PC-3 (cell line): Measurements from ENCODE around the gene TTLL10.

Experiments used
- EZH2 ChIP-seq: fragments of 300-600 bp; sonication (generic); IDR thresholded peaks from one replicate; pipeline ENCODE4 v1.6.1; 2017; ENCODE audit warnings: antibody characterized with exemption, mild to moderate bottlenecking, low read length; ENCODE audit not compliant: unreplicated experiment
- TF ChIP-seq, protein P1 (sequence below): fragments of 300-600 bp; sonication (generic); conservative IDR thresholded peaks from 2 replicates; pipeline ENCODE4 v1.5.1; 2017; ENCODE audit warnings: antibody characterized with exemption, low read depth, mild to moderate bottlenecking, low read length

GRCh38 chr1:1196431-1197187, 22.9 kb downstream of the TTLL10 start:
- TF ChIP-seq, protein P1, sequence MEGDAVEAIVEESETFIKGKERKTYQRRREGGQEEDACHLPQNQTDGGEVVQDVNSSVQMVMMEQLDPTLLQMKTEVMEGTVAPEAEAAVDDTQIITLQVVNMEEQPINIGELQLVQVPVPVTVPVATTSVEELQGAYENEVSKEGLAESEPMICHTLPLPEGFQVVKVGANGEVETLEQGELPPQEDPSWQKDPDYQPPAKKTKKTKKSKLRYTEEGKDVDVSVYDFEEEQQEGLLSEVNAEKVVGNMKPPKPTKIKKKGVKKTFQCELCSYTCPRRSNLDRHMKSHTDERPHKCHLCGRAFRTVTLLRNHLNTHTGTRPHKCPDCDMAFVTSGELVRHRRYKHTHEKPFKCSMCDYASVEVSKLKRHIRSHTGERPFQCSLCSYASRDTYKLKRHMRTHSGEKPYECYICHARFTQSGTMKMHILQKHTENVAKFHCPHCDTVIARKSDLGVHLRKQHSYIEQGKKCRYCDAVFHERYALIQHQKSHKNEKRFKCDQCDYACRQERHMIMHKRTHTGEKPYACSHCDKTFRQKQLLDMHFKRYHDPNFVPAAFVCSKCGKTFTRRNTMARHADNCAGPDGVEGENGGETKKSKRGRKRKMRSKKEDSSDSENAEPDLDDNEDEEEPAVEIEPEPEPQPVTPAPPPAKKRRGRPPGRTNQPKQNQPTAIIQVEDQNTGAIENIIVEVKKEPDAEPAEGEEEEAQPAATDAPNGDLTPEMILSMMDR = no peak
- TF ChIP-seq EZH2 = no peak
